ENCODE results near the gene ARHGAP4.

DNA sequence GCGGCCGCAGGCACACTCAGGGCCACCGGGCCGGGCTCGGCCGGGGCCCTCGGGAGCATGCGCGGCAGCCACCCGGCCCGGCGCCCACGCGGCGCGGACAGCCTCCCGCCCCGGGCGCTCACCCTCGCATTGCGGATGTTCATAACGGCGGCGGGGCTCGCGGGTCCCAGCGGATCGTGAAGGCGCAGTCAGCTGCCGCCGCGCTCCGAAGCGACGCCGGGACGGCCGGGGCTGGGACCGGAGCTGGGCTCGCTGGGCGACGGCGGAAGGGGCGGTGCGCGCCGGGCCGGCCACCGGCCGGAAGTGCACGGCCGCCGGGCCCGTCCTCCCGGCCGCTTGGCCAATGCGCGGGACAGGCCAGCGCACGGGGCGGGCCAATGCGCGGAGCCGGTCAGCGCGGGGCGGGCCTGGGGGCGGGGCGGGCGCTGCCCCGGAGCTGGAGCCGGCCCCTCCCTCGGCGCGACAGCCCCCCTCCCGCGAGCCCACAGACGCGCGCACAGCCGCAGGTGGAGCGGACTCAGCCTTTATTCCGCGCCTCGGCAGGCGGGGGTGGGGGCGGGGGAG, 8.8 kb upstream of the ARHGAP4 start, which contains the start of gene NAA10:
- peak in 2 of 4 donors; percentile 25 to 52 for TF ChIP-seq POLR2A (IDR thresholded peaks at IDR 0.05)
- no peak for TF ChIP-seq CTCF (IDR thresholded peaks at IDR 0.05)
- TF ChIP-seq POLR2AphosphoS5 (IDR thresholded peaks at IDR 0.05): no peak

Measured in upper lobe of left lung (tissue), 4 donors.